Neuronal stem cell (in vitro differentiated cells): ENCODE results near the gene NGB.
A peak's percentile ranks its signal among the peaks of the same experiment; 100 is the strongest.

Experiments used
- DNase-seq: peaks from one replicate; pipeline ENCODE4 v3.0.0-alpha.2; 2013; ENCODE audit warnings: low spot score
- H2AFZ ChIP-seq: one replicate; pipeline ENCODE4 v1.6.1; 2013; ENCODE audit warnings: mild to moderate bottlenecking, low read length, inconsistent platforms
- H2AK5ac ChIP-seq: 2 replicates; pipeline ENCODE4 v1.6.1; 2013; ENCODE audit warnings: low read depth, mild to moderate bottlenecking, inconsistent platforms, low read length, moderate library complexity, mixed read lengths
- H2BK120ac ChIP-seq: 2 replicates; pipeline ENCODE4 v1.6.1; 2013; ENCODE audit warnings: low read depth, mild to moderate bottlenecking, inconsistent platforms, low read length, moderate library complexity, mixed read lengths
- H2BK12ac ChIP-seq: one replicate; pipeline ENCODE4 v1.6.1; 2013; ENCODE audit warnings: low read length, inconsistent platforms
- H2BK15ac ChIP-seq: 2 replicates; pipeline ENCODE4 v1.6.1; 2013; ENCODE audit warnings: mild to moderate bottlenecking, low read length, inconsistent platforms, mixed read lengths
- H2BK5ac ChIP-seq: one replicate; pipeline ENCODE4 v1.6.1; 2013; ENCODE audit warnings: inconsistent platforms, mild to moderate bottlenecking, low read length, moderate library complexity
- H3K14ac ChIP-seq: one replicate; pipeline ENCODE4 v1.6.1; 2013; ENCODE audit warnings: low read length, inconsistent platforms
- H3K18ac ChIP-seq: 2 replicates; pipeline ENCODE4 v1.6.1; 2013; ENCODE audit warnings: low read length, inconsistent platforms
- H3K23ac ChIP-seq: 2 replicates; pipeline ENCODE4 v1.6.1; 2013; ENCODE audit warnings: low read depth, mild to moderate bottlenecking, mixed read lengths, low read length, inconsistent platforms; ENCODE audit not compliant: poor library complexity
- H3K27ac ChIP-seq: replicated peaks from 3 replicates; pipeline ENCODE4 v1.5.1; 2013; ENCODE audit warnings: low read length, inconsistent platforms
- H3K27me3 ChIP-seq, 3 experiments: 2 replicates each; pipeline ENCODE4 v1.6.1; 2013; ENCODE audit warnings: low read length in 3 of 3, mild to moderate bottlenecking in 2 of 3, inconsistent platforms in 1 of 3, low read depth in 1 of 3, mixed read lengths in 1 of 3, moderate library complexity in 1 of 3; ENCODE audit not compliant: control insufficient read depth in 3 of 3, insufficient read depth in 3 of 3
- H3K36me3 ChIP-seq, 2 donors: replicated peaks in 1 of 2; 2 replicates each; pipeline ENCODE4 v1.6.1; 2013; ENCODE audit warnings: low read length in 2 of 2; ENCODE audit not compliant: control insufficient read depth in 2 of 2, insufficient read depth in 2 of 2
- H3K4ac ChIP-seq: 2 replicates; pipeline ENCODE4 v1.6.1; 2013; ENCODE audit warnings: inconsistent platforms, mild to moderate bottlenecking, low read length, moderate library complexity
- H3K4me1 ChIP-seq, 2 donors: 1 replicate in 1 of 2; 2 replicates in 1 of 2; pipeline ENCODE4 v1.6.1; 2013; ENCODE audit warnings: low read length in 2 of 2, low read depth in 1 of 2; ENCODE audit not compliant: control insufficient read depth in 2 of 2, insufficient read depth in 1 of 2
- H3K4me2 ChIP-seq: one replicate; pipeline ENCODE4 v1.6.1; 2013; ENCODE audit warnings: mild to moderate bottlenecking, low read length, inconsistent platforms; ENCODE audit not compliant: insufficient read depth, poor library complexity, severe bottlenecking
- H3K4me3 ChIP-seq, 2 donors: 2 replicates each; pipeline ENCODE4 v1.5.1; 2013; ENCODE audit warnings: low read length in 2 of 2, mild to moderate bottlenecking in 2 of 2, inconsistent platforms in 1 of 2, moderate library complexity in 1 of 2
- H3K79me1 ChIP-seq: one replicate; pipeline ENCODE4 v1.6.1; 2013; ENCODE audit warnings: low read depth, mild to moderate bottlenecking, inconsistent platforms, low read length, moderate library complexity
- H3K9ac ChIP-seq: one replicate; pipeline ENCODE4 v1.6.1; 2013; ENCODE audit warnings: mild to moderate bottlenecking, low read depth, low read length, inconsistent platforms; ENCODE audit not compliant: poor library complexity
- H3K9me3 ChIP-seq, 2 donors: replicated peaks in 1 of 2; 2 replicates each; pipeline versions ENCODE3 to v1.6.1; 2013; ENCODE audit warnings: low read length in 2 of 2, mild to moderate bottlenecking in 2 of 2, inconsistent platforms in 1 of 2, low read depth in 1 of 2, mixed read lengths in 1 of 2, moderate library complexity in 1 of 2; ENCODE audit not compliant: control insufficient read depth in 2 of 2, insufficient read depth in 1 of 2
- H4K8ac ChIP-seq: one replicate; pipeline ENCODE4 v1.6.1; 2013; ENCODE audit warnings: low read depth, mild to moderate bottlenecking, inconsistent platforms, low read length, moderate library complexity
- H4K91ac ChIP-seq: one replicate; pipeline ENCODE4 v1.6.1; 2013; ENCODE audit warnings: low read length, low read depth, mild to moderate bottlenecking, inconsistent platforms; ENCODE audit not compliant: poor library complexity
- WGBS, 2 donors: extraction: QIAGEN DNeasy Blood & Tissue Kit; methylation state at CpG; one replicate each; pipeline ENCODE4 v1.1.7; 2013; ENCODE audit warnings: missing lambda C conversion rate in 2 of 2, mixed read lengths in 1 of 2; ENCODE audit not compliant: insufficient read length in 2 of 2, insufficient replicate concordance in 1 of 2; ENCODE audit errors: extremely low coverage in 2 of 2; 5-methylcytosine and 5-hydroxymethylcytosine counted together

Gene NGB

DNA sequence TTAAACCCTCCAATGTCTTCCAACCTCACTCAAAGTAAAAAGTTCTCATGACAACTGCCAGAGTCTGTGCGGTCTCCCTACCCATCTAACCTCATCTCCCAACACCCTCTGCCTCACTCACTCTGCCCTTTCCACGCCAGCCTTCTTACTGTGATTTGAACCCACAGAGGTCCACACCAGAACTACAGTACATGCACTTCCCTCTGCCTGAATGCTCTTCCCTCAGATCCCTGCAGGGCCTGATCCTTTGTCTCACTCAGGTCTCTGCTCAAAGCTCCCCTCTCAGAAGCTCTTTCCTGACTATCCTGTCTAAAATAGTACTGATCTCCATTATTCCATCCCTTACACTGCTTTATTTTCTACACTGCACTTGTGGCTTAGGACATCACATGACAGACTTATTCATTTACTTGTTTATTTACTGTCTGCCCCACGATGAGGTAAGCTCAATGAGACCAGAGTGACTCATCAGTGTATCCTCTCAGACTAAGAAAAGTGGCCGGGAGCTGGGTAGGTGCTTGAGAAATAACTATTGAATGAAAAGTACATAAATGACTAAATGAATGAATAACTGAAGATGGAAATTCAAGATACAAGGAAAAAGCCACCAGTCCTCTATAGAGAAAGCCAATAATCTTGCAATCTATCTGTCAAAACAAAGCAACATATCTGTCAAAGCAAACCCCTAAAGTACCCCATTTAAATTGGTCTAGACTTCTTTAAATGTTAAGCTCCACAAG is 32.6 kb upstream of the NGB start:
- H2AFZ ChIP-seq, result no peak overlapping the region
- DNase-seq, result no peak
- no peak overlapping the region for H2BK5ac ChIP-seq
- H4K91ac ChIP-seq, result no peak overlapping the region
- no peak overlapping the region for H3K4me3 ChIP-seq
- H4K8ac ChIP-seq, result no peak overlapping the region
- H3K18ac ChIP-seq, result no peak overlapping the region
- H3K9ac ChIP-seq, result no peak overlapping the region
- H3K9me3 ChIP-seq, result no peaks in the 10 kb centered on the region
- peaks cover 15 to 25% of the 10 kb centered on the region in 2 donors for H3K4me1 ChIP-seq
- no peak overlapping the region for H2BK120ac ChIP-seq
- H2AK5ac ChIP-seq, result no peak overlapping the region
- peaks cover 4 to 72% of the 10 kb centered on the region in 2 donors for H3K36me3 ChIP-seq
- H3K27me3 ChIP-seq, result no peaks in the 10 kb centered on the region
- WGBS, 2 donors, result no CpG with 5 or more reads among the region's 4 CpGs
- H3K14ac ChIP-seq, result no peak overlapping the region
- no peak overlapping the region for H3K27ac ChIP-seq
- no peak overlapping the region for H2BK12ac ChIP-seq
- no peak overlapping the region for H3K23ac ChIP-seq
- no peaks in the 10 kb centered on the region for H3K79me1 ChIP-seq
- H3K4me2 ChIP-seq, result no peak overlapping the region
- H2BK15ac ChIP-seq, result no peak overlapping the region
- H3K4ac ChIP-seq, result no peak overlapping the region

DNA sequence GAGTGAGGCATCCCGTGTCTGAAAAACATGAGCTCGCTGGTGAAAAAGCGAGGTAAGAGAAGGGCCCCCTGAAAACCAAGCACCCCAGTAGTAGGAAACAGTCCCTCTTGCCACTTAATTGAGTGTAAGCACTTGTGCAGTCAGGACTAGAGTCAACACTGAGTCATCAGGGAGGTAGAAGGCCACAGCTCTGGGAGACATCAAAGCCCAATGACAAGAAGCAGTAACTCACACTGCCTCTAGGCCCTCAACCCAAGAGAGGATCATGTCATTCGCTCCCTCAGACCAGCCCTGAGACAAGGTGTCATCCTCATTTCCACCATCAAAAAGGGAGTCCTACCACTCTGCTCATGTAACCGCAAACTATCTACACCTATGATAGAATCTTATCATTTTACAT is 31.9 kb upstream of the NGB start:
- Histone ChIP-seq H2BK5ac (no peak overlapping the region), H3K4me1 (peaks cover 15 to 25% of the 10 kb centered on the region in 2 donors), H3K4me3 (no peak overlapping the region), H3K23ac (no peak overlapping the region), H3K27ac (no peak overlapping the region), H4K8ac (no peak overlapping the region), H3K9ac (no peak overlapping the region), H3K4me2 (no peak overlapping the region), H3K18ac (no peak overlapping the region), H3K79me1 (no peaks in the 10 kb centered on the region), H3K36me3 (peaks cover 6 to 79% of the 10 kb centered on the region in 2 donors), H2BK15ac (no peak overlapping the region), H3K4ac (no peak overlapping the region), H2BK120ac (no peak overlapping the region), H2AK5ac (no peak overlapping the region), H2AFZ (no peak overlapping the region), H2BK12ac (no peak overlapping the region), H3K14ac (no peak overlapping the region), H4K91ac (no peak overlapping the region), H3K27me3 (no peaks in the 10 kb centered on the region), H3K9me3 (no peaks in the 10 kb centered on the region)
- DNase-seq, result no peak
- WGBS, 2 donors, result no CpG with 5 or more reads among the region's 5 CpGs

DNA sequence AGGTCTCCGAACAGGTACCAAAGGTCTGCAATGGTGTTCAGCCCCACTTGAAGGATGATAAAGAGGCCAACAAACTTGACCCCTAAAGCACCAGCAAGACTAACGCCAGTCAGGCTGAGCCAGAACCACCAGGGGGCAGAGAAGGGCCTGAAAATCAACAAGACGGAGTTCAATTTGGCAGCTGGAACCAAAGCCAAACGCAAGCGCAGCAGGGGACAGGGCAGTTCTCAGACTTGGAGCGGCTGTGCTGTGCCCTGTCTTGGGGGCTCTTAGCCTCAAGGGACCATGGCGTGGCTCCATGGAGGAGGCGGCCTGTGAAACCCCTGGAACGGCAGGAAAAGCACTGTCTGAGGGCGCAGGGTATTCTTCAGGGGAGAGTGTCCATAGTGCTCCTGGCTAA is 30.1 kb upstream of the NGB start:
- Histone ChIP-seq H2BK15ac (no peak overlapping the region), H3K9ac (no peak overlapping the region)
- no CpG with 5 or more reads among the region's 10 CpGs for WGBS, 2 donors

DNA sequence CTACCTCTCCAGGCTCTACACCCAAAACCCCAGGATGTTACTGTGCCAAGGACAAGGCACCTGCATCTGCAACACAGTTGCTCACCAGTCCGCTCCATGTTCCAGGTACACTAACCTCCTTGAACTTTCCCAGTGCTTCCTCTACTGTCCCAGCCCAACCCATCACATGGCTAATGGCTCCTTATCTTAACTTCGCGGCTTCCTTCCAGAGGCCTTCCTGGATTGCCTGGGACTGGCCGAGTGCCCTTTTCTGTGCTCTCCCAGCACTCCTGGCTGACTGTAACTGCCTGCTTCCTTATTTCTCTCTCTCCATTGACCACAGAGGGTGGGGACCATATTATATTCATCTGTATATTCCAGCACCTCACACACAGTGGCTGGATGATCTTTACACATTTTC is 28.8 kb upstream of the NGB start:
- Histone ChIP-seq H3K4me3 (no peak overlapping the region), H2BK15ac (no peak overlapping the region), H3K36me3 (peaks cover 16 to 95% of the 10 kb centered on the region in 2 donors), H3K18ac (no peak overlapping the region), H3K27me3 (no peaks in the 10 kb centered on the region), H2BK12ac (no peak overlapping the region), H3K4ac (no peak overlapping the region), H3K9ac (no peak overlapping the region), H2AK5ac (no peak overlapping the region), H2BK120ac (no peak overlapping the region), H3K14ac (no peak overlapping the region), H3K23ac (no peak overlapping the region), H2BK5ac (no peak overlapping the region), H4K8ac (no peak overlapping the region), H3K27ac (no peak overlapping the region), H3K4me2 (no peak overlapping the region), H4K91ac (no peak overlapping the region), H2AFZ (no peak overlapping the region), H3K4me1 (peaks cover 0 to 6% of the 10 kb centered on the region in 2 donors), H3K9me3 (no peaks in the 10 kb centered on the region), H3K79me1 (peaks cover 4% of the 10 kb centered on the region)
- no CpG with 5 or more reads among the region's 4 CpGs for WGBS, 2 donors
- no peak for DNase-seq

More for the DNA sequence above, 30.1 kb upstream of the NGB start:
- no peak overlapping the region for H2AK5ac ChIP-seq
- H2BK12ac ChIP-seq, result no peak overlapping the region
- no peaks in the 10 kb centered on the region for H3K9me3 ChIP-seq
- H3K14ac ChIP-seq, result no peak overlapping the region
- H3K79me1 ChIP-seq, result peaks cover 2% of the 10 kb centered on the region
- no peak overlapping the region for H3K4me3 ChIP-seq
- peaks cover 5 to 11% of the 10 kb centered on the region in 2 donors for H3K4me1 ChIP-seq
- H4K91ac ChIP-seq, result no peak overlapping the region
- no peak overlapping the region for H3K4ac ChIP-seq
- no peak overlapping the region for H3K27ac ChIP-seq
- no peak overlapping the region for H2BK5ac ChIP-seq
- H3K36me3 ChIP-seq, result peaks cover 12 to 96% of the 10 kb centered on the region in 2 donors
- no peaks in the 10 kb centered on the region for H3K27me3 ChIP-seq
- no peak overlapping the region for H4K8ac ChIP-seq
- H2AFZ ChIP-seq, result no peak overlapping the region
- no peak overlapping the region for H3K23ac ChIP-seq
- no peak overlapping the region for H3K4me2 ChIP-seq
- no peak overlapping the region for H3K18ac ChIP-seq
- peak; percentile 66 for DNase-seq
- no peak overlapping the region for H2BK120ac ChIP-seq
